HG02588 (cell line): ENCODE results near the gene JAML.
"Not testable (repeated sequence)": the region's sequence is repeated elsewhere in the genome, so short reads cannot be mapped to it uniquely, and the experiment has no call there.

ENCODE experiments used
- ATAC-seq: cut with Tn5 transposase; IDR thresholded peaks from one replicate; pipeline ENCODE4 v1.9.1; 2021; ENCODE audit warnings: mild to moderate bottlenecking, moderate library complexity; ENCODE audit not compliant: unreplicated experiment

The JAML gene

DNA sequence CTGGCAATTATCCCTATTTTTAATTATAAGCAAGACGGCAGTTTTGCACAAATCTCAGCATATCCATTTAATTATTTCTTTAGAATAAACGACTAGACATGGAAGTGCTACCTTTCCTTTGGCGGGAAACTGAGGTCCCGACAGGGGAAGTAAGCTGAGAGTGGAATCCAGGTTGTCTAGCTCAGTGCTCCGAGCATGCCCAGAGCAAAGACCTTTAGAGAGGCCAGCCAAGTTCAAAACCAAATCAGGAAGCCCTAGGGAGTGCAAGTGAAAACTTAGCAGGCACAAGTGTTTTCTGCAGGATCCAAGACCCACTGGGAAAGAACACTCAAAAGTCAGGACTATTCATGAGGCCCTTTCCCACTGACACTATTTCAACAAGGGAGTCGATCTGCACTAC is 25.7 kb downstream of the JAML start:
- ATAC-seq, result no peak

DNA sequence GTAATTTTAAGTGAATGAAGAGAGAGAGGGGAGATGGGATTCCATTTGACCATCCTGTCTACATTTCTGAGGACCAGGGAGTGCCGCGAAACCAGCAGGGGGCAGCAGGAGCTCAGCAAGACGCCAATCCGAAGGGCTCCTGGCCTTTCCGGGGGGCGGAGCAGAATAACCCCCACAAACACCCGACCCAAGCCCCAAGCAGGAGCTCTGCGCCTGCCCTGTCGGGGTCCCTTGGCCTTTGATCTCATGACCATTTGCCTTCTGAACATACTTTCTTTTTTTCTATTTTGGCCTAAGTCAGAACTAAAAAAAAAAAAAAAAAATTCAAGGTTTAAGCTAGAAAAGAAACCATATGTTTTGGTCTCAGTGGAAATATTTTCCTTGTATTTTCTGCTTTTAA is 26.4 kb downstream of the JAML start:
- ATAC-seq, result no peak

DNA sequence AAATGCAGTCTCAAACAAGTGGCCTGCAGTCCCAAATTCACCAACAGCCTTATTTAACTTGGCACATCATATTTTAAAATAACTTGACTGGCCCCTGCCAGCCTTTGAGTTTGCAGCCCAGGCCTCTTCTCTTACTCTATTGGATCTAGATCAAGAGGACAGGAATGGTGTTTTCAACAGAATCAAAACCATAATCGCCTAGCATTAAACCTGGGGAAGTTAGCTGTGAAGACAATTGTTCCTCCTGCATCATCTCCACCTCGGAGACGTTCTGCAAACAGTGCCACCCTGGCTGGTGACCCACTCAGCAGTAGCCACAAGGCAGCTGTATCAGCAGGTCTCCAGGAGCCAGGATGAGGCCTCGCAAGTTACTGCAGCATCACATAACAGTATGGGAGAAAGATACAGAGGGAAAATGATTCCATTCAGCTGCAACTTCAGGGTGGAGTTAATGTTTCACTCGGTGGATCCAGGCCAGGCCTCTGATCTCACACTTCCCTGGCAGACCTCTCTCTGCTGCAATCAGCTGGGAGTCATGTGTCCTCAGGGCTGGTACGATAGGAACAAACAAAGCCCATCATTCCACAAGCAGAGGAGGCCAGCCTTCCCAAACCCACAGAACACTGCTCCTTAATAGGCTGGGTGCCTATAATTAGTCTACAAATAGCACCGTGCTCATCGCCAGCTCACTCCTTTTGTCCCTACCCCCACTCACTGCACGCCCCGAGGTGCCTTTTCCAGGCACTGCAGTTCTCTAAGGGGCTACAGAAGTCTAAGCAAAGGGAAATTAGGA is 29.8 kb downstream of the JAML start:
- no peak for ATAC-seq

DNA sequence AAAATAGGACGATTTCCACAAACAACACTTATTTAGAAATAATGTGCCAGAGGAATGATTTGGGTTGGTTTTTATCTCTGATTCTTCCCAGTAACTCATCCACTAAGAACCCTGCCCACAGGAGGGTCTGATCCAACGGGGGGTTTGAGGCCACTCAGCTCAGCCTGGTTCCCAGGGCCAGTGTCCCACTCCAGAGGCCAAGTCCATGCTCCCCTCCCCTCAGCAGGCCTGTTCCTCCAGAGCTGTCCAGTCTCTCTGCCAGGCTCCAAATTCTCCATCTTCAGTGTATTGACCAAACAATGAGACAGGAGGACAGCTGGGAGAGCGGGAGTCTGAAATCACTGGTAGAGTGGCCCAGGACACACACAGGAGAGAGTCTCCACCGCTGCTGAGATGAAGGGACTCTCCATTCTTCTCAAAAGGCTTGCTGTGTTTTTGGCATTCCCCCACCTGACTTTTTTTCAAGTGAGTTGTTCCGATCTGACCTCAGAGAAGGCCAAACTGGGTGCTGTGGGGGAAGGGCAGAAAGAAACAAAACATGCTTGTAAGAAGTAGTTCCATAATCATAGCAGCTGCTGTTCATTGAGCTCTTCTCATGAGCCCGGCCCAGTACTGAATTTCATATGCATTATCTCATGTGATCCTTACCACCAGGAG is 30.8 kb downstream of the JAML start:
- ATAC-seq, result no peak

DNA sequence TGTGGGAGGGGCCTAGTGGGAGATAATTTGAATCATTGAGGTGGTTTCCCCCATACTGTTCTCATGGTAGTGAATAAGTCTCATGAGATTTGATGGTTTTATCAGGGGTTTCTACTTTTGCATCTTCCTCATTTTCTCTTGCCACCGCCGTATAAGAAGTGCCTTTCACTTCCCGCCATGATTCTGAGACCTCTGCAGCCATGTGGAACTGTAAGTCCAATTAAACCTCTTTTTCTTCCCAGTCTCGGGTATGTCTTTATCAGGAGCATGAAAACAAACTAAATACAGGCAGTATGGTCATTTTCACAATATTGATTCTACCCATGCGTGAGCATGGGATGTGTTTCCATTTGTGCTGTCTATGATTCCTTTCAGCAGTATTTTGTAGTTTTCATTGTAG is 32.0 kb downstream of the JAML start:
- not testable (repeated sequence) for ATAC-seq

DNA sequence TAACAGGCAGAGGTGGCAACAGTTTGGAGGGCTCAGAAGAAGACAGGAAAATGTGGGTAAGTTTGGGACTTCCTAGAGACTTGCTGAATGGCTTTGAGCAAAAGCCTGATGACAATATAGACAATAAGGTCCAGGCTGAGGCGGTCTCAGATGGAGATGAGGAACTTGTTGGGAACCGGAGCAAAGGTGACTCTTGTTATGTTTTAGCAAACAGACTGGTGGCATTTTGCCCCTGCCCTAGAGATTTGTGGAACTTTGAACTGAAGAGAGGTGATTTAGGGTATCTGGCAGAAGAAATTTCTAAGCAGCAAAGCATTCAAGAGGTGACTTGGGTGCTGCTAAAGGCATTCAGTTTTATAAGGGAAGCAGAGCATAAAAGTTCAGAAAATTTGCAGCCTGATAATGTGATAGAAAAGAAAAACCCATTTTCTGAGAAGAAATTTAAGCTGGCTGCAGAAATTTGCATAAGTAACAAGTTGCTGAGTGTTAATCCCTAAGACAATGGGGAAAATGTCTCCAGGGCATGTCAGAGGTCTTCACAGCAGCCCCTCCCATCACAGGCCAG is 33.8 kb downstream of the JAML start:
- ATAC-seq, result not testable (repeated sequence)

DNA sequence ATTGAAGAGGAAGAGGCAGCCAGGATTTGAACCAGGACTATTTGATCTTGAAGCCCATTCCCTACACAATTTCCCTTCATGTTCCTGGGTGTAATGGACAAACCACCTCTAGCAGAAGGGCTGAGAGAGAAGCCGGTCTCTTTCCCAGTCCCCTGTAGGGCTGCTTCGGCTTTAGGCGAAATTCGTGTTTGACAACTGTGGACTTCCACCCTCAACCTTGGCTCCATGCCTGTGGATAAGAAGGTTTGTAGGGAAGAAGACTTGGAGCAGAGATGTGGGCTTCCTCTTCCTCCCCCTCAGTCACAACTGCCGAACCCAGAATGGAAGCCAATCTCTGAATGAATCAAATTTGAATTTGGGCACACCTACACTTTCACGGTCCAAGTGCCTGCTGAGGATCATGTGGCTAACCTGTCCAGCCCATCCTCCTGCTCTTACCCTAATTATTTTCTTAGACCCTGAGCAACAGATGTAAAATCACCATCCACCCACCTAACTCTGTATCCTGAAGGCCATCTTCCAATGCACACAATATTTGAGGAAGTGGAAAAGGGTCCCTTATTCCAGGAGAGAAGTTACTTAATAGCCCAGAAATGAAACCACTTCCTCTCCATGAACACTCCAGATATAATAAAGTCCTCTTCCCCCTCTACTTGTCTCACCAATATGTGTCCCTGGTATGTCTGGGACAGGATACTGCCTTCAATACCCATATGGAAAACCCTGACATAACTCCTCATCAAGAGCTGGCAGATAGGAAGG is 38.3 kb downstream of the JAML start:
- ATAC-seq, result no peak

DNA sequence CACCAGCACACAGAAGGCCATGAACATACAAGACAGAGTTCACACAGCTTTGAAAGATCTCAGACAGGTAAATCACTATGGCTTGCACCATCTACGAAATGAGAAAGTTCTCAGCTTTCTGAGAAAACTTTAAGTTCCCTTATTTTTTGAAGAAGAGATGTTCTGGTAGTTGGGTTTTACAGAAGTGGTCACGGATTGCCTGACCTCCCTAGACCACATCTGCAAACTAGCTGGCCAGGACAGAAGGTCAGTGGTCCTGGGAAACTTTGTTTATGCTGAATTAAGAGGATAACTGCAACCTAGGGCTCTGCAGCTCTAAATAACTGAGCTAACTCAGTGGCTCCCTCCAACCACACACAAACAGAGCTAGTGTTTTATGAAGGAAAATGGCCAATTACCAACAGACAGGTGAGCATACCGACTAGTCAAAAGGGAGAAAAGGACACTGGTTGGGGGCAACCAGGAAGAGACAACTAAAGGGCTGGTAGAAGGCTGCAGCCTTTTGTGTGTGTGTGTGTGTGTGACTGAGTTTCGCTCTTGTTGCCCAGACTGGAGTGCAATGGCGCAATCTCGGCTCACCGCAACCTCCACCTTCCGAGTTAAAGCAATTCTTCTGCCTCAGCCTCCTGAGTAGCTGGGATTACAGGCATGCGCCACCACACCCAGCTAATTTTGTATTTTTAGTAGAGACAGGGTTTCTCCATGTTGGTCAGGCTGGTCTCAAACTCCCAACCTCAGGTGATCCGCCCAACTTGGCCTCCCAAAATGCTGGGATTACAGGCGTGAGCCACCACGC is 39.8 kb downstream of the JAML start:
- ATAC-seq, result no peak

DNA sequence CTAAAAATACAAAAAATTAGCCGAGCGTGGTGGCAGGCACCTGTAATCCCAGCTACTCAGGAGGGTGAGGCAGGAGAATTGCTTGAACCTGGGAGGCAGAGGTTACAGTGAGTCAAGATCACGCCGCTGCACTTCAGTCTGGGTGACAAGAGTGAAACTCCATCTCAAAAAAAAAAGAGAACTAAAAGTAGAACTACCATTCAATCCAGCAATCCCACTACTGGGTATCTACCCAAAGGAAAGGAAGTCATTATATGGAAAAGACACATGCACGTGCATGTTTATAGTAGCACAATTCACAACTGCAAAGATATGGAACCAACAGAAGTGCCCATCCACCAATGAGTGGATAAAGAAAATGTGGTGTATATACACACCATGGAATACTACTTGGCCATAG is 41.1 kb downstream of the JAML start:
- not testable (repeated sequence) for ATAC-seq

DNA sequence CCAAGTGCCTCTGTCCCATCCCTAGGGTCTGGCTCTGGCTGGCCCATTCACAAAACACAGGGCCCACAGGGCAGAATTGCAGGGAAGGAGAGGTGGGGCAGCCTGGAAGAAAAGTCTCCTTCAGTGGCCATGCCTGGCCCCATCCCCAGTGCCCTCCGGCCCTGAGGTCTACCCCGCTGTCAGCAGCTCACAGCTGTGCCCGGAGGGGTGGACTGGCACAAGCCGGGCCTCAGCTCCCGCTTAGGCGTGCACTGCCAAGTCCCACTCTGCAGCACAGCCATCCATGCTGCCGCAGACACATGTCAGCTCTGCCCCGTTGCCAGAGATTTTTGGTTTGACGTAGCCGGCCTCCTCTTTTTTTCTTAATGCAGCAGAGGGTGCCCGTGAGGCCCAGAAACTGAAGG is 44.5 kb downstream of the JAML start:
- ATAC-seq, result no peak

DNA sequence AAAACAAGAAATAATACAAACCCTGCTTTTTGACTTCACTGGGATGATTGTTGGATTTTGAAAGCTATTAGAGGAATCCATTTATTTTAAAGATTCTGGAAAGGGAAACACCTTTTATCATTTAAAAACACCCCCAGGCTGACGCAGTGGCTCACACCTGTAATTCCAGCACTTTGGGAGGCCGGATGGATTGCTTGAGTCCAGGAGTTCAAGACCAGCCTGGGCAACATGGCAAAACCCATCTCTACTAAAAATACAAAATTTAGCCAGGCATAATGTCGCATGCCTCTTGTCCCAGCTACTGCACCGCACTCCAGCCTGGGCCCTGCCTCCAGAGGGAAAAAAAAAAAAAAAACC is 48.1 kb downstream of the JAML start:
- ATAC-seq, result no peak

DNA sequence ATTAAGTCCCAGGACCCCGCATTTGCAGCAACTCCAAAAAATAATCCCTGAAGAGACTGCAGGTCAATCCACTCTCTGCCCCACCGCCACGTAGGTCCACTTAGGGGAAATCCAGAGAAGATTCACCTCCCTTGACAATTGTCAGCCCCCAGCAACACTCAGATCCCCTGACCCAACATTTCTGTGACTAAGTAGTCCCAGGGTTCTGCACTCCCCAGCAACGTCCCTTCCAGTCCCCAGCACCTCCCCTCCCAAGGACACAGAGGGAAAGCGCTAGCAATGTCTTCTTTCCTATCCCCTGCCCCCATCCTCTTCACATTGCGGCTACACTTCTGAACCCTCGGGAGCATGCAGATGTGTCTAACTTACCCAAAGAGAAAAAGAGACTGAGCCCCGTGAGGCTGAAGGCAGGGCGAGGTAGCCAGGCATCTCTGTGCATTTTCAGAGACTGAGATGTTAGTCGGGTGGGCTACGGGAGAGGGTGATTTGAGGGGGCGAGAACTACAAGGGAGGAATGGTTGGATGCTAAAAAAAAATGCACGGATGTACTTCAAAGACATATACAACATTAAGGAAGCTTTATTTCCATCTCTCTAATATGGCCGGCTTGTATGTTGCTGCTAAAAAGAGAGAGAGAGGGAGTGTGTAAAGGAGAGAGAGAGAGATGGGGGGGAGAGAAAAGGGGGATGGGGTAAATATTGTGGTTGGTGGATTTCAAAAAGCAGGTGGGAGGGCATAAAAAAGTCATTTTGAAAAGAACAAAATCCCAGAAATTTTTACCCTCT is 48.6 kb downstream of the JAML start, which contains the start of gene SCN2B:
SCN2B (minus strand) TSS at position 647 of the 785 bp plus-strand sequence; CDS start at position 439, 208 bp downstream.
- ATAC-seq, result no peak

DNA sequence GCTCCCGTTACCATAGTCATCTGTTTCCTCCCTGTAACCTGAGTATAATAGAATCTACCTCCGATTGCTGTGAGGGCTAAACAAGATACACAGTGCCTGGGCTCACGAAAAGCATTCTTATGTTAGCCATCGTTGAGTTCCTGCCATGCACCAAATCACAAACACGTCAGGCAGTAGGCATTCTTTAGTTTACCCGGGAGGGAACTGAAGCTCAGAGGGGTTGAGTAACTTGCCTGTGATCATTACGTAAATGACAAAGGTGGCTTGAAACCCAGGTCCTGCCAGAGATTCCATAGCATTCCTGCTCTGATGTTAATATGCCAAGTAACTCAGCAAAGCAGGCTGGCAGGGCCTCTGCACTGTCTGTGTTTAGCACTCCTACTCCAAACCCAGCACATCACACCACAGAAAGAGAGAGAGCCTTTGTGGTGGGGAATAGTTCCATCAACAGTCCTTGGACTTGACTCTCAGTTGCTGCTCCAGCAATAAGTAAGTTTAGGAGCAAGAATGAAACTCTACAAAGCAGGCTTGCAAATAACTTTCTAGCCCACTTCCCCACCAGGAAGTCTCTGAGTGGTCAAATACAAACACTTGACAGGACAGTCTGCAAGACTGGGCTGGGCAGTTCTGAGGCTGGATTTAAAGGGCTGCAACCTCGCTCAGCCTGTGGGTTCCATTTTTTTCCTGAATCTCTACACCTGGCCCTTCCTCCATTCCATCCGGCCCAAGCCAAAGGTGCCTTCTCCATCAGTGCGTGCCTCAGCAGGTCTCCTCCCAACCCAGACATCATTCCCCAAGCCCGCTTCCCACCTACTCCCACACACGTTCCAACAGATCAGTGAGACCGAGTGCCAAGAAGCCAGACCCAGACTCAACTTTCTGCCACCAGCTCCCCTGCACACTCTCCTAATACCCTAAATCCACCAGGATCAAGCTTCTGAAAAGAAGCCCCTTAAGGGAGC is 49.5 kb downstream of the JAML start:
- no peak for ATAC-seq

DNA sequence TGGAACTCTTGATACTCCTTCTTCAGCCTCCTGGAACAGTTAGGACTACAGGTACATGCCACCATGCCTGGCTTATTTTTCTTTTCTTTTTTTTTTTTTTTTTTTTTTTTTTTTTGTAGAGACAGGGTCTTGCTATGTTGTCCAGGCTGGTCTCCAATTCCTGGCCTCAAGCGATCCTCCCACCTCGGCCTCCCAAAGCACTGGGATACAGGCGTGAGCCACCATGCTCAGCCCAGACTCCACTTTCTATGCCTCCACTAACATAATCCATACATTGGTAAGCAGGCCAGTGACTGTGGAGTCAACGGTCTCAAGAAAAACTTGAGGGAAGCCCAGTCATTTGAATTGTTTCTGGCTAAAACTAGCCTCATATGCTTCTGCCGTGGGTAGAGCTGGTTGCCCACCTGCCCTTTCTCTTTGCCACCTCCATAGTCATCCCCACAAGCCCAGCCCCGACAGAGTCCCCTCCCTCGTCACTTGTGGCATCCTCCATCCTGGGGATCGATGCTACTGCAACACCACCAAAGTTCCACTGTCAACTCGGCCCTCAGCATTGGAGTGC is 50.7 kb downstream of the JAML start:
- no peak for ATAC-seq

DNA sequence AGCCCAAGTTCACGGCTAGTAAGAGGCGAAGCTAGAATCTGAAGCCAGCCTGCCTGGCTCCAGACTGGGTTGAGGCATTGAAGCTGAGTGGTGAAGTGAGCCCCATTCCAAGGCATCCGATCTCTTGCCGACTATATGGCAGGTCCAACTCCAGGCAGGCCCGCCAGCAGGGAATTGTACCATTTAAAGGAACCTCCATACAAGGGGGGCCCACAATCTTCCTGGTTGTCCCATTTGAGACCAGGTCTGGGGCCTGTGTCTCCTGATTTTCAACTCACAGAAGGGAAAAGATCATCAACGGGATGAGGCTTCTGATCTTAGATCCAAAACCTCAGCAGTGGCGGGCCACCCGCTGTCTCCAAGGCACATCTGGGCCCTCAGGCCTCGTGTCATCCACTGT is 52.5 kb downstream of the JAML start:
- ATAC-seq, result no peak

DNA sequence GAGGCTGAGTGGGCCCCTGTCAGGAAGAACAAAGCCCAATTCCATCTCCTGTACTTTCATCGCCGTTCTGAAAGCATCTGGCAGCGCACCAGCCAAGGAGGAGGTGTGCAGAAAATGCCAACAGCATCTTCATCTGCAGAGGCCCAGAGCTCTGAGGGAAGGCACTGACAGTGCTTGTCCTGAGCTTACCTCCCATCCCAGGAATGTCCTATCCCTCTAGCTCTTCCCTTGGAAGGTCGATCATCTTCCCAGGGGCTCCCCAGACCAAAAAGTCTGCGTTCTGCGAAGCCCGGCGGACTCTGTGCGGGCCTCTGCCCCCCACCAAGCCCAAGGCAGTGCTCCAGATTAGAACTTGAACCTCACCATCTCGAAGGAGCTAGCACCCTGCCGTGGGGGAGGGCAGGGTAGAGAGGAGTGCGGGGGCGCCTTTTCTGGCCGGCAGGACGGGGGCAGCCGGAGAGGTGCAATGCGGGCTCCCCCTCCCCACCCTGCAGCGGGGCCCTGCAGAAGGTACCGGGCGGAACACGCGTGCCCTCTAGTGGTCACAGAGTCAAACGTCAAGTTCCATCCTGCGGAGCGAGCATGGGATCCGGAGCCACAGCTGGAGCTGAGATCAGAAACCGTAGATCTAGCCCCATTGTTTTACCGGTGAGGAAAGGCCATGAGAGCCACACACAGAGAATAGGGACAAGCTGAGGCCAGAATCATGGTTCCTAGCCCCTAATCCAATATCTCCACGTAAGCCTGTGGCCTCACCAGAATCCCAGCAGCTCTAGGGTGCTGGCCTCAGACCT is 53.3 kb downstream of the JAML start:
- ATAC-seq, result no peak

DNA sequence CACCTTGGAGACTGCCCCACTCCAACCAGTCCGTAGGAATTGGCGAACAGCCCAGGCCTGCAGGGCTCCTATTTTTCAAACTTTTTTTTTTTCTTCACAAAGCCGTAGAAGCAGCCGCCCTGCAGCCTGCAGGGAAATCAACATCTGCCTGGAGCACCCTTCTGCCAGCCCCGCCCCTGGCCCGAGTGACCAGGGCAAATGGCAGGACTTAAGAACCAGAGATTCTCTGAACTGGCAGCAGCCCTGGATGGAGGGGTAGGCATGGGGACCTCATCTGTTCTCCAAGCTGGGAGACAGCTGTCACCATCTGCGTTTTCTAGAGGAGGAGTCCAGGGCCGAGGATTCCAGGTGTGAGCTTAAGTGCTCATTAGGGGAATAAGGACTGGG is 53.9 kb downstream of the JAML start:
- ATAC-seq, result no peak

DNA sequence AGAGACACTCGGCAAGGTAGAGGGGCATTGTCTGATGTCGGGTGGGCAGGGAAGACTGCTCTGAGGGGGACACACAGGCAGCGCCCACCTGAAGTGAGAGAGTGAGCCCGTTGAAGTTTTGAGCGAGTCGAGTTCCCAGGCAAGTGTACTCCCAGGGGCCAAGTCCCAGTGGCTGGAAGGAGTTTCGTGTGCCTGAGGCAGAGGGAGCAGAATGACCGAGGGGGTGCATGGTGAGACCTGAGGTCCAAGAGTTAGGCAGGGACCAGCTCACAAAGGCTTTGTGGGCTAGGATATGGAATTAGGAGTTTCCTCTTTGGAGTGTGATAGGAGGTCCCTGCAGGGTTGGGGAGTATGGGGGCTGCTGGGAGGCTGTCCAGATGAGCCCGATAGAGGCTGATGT is 54.6 kb downstream of the JAML start:
- ATAC-seq, result no peak
